Activated CD4-positive, alpha-beta T cell treated with anti-CD3 and anti-CD28 coated beads, Interleukin-2, amount 10 ng/mL, durations not matched to agents 24 days and 14 days (primary cell): ENCODE measurements around the gene PCIF1. TPM values are rescaled to one million over a fixed set of nuclear protein-coding genes. Genes with fewer than 3 reads are reported as not detected.

Source experiments
- DNase-seq: peaks from one replicate; pipeline ENCODE4 v3.0.0; 2022
- H3K27ac Mint-ChIP-seq: one replicate; pipeline ENCODE4 v1.8.0; 2022; ENCODE audit warnings: mild to moderate bottlenecking, mixed read lengths
- H3K27me3 Mint-ChIP-seq: one replicate; pipeline ENCODE4 v1.8.0; 2022; ENCODE audit warnings: mixed read lengths
- H3K36me3 Mint-ChIP-seq: one replicate; pipeline ENCODE4 v1.8.0; 2022; ENCODE audit warnings: low read depth, mild to moderate bottlenecking, mixed read lengths
- H3K4me1 Mint-ChIP-seq: one replicate; pipeline ENCODE4 v1.8.0; 2021; ENCODE audit warnings: mixed read lengths
- H3K4me3 Mint-ChIP-seq: one replicate; pipeline ENCODE4 v1.8.0; 2022; ENCODE audit warnings: mild to moderate bottlenecking, moderate library complexity, mixed read lengths
- H3K9me3 Mint-ChIP-seq: one replicate; pipeline ENCODE4 v1.8.0; 2021; ENCODE audit warnings: mixed read lengths
- intact Hi-C: fragments of 100-400 bp; cut with micrococcal nuclease; formaldehyde crosslinking; loops from one replicate; pipeline ENCODE4 v1.15.1; 2023
- total RNA-seq: library from RNA; stranded (reverse); gene quantifications from 2 replicates; pipeline ENCODE4 v1.2.3, GENCODE V29; 2022

Gene PCIF1
- total RNA-seq, 1 donor from 2014 or later, result 27.8 TPM

DNA sequence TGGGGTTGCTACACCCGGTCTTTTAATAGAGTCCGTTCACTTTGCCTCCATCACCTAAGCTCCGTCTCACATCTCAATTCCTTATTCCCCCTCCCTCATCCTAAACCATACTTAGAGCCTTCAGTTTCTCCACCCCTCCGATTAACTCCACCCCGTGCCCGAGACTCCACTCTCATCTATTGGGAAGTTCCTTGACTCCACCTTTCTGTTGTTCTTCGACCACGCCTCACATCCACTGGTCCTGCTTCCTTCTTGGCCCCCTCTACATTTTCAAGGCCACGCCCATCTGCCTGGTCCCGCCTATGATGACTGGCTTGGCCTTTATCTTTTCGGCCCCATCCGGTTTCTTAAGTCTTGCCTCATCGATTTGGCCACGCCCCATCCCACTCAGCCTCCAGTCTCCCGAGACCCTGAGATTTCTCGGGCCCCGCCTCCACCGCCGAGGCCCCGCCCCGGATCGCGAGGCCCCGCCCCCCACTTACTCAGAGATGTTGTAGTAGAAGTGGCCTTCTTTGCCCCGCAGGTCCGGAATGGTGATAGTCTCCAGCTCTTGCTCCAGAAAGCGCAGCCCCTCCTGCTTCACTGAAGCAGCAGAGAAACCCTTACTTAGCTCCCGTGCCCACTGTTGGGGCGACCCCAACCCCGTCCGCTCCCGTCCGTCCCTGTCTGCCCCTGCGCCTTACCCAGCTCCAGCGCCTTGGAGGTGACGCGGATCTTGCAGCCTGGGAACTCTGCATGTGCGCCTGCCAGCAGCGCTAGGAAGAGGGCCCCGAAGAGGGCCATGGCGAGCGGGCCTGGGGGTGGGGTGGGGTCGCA lies 23.6 kb upstream of the PCIF1 start:
- peak; percentile 96 for DNase-seq
- Mint-ChIP-seq H3K36me3 (no peaks in the 10 kb centered on the region), H3K27ac (peak overlapping the region; percentile 86), H3K27me3 (peaks cover 5% of the 10 kb centered on the region), H3K9me3 (peaks cover 4% of the 10 kb centered on the region), H3K4me3 (peak overlapping the region; percentile 84), H3K4me1 (peaks cover 11% of the 10 kb centered on the region)
- intact Hi-C loops, result loop anchor here (1.0 kb wide), 4 partner anchors 20 to 61 kb away; partner anchors contain the start of genes ACOT8, CTSA, NEURL2 and ZNF335

DNA sequence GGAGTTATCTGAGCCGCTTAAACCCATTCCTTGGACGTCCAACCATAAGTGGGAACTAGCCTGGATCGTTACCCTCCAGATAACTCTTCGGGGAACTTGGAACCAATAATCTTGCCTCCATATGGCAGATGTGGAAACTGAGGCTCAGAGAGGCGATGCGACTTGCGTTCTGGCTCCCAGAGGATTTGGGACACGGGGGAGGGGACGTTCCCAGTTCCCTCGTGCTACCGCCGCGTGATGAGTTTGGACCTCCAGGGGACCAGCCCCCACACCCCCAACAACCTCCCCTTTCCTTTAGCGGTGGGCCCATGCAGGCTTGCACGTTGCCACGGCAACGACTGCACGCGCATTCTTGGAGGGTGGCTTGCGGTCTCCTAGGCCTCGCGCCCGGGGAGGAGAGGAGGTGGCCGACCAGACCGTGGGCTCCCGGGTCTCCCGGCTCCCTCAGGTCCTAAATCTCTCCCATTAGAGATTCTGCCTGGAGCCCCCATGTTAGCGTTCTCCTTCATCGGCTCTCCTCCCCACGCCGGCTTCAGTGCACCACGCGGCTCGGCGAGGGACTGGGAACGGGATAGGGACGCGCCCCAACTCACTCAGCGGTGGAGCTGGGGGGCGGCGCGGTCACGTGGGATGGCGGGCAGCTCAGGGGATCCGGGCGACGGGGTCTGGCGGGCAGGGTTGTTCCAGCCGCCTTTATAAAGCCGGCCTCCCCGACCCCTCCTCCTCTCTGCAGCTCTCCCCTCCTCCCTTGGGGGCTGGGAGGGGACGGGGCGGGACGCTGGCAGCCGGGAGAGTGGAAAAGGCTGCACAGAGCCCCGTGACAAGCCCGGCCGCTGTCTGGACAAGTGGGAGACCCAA lies 22.8 kb upstream of the PCIF1 start, which contains the start of gene PLTP:
PLTP (minus strand) TSS at position 670 of the 858 bp plus-strand sequence. CDS start 703 bp downstream, outside the sequence.
- H3K4me1 Mint-ChIP-seq, result peaks cover 11% of the 10 kb centered on the region
- DNase-seq, result peak; percentile 79

DNA sequence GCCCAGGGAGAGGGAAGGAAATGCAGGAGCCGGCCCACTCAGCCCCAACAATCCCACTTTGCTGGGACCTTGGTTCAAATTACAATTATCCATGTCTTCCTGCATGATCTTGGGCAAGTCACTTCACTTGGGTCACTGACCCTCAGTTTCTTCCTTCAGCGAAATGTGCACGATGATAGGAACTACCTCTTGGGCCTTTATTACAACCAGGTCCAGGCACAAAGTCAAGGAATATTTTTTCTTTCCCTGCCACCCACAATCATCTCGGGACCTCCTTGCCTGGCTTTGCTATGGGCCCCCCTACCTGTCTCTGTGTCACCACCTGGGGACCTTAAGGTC lies 22.2 kb upstream of the PCIF1 start:
- no peak overlapping the region for H3K27ac Mint-ChIP-seq
- intact Hi-C loops, result no loop called here
- peaks cover 8% of the 10 kb centered on the region for H3K27me3 Mint-ChIP-seq
- H3K36me3 Mint-ChIP-seq, result no peaks in the 10 kb centered on the region
- H3K4me1 Mint-ChIP-seq, result peaks cover 11% of the 10 kb centered on the region
- DNase-seq, result no peak
- peaks cover 4% of the 10 kb centered on the region for H3K9me3 Mint-ChIP-seq
- peak overlapping the region; percentile 84 for H3K4me3 Mint-ChIP-seq

More for the DNA sequence above, 22.8 kb upstream of the PCIF1 start, which contains the start of gene PLTP:
- peaks cover 8% of the 10 kb centered on the region for H3K27me3 Mint-ChIP-seq
- H3K4me3 Mint-ChIP-seq, result peak within 1 kb of the TSS; percentile 84
- intact Hi-C loops, result loop anchor here (1.0 kb wide), 2 partner anchors 20 to 24 kb away; partner anchors contain the start of genes CTSA and NEURL2
- H3K27ac Mint-ChIP-seq, result peak within 1 kb of the TSS; percentile 86
- H3K36me3 Mint-ChIP-seq, result no peaks in the 10 kb centered on the region
- H3K9me3 Mint-ChIP-seq, result peaks cover 4% of the 10 kb centered on the region

DNA sequence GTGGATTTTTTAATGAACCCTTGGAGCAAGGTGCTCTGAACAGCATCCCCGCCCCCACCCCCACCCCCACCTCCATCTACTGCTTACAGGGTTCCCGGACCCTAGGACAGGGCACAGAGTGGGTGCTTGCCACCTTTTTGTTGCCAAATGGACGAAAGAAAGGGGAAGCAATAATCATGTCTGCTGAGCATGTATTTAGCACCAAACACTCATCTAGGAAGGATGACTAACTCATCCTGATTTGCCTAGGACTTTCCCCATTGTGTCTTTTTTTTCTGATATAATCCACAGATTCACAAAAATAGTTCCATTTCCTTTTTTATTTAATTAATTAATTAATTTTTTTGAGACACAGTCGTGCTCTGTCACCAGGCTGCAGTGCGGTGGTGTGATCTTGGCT lies 21.4 kb upstream of the PCIF1 start:
- H3K36me3 Mint-ChIP-seq, result no peaks in the 10 kb centered on the region
- peaks cover 11% of the 10 kb centered on the region for H3K4me1 Mint-ChIP-seq
- peaks cover 4% of the 10 kb centered on the region for H3K9me3 Mint-ChIP-seq
- H3K4me3 Mint-ChIP-seq, result peak overlapping the region; percentile 17
- H3K27me3 Mint-ChIP-seq, result peaks cover 8% of the 10 kb centered on the region
- intact Hi-C loops, result no loop called here
- no peak for DNase-seq
- peak overlapping the region; percentile 74 for H3K27ac Mint-ChIP-seq

DNA sequence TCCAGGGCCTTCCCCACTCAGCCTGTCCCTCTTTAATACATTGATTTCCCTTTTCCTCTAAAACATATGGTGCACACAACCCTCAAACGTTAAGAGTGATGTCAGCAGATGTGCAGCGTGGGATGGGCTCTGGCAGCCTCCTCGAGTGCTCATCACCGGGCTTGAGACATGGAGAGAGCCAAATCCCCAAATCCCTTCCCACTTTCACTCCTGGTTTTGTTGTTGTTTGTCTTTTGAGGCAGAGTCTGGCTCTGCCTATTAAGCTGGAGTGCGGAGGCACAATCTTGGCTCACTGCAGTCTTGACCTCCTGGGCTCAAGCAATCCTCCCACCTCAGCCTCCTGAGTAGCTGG lies 16.7 kb upstream of the PCIF1 start:
- Mint-ChIP-seq H3K36me3 (no peaks in the 10 kb centered on the region), H3K27me3 (peaks cover 20% of the 10 kb centered on the region), H3K27ac (no peak overlapping the region), H3K9me3 (no peaks in the 10 kb centered on the region), H3K4me3 (no peak overlapping the region), H3K4me1 (peaks cover 2% of the 10 kb centered on the region)
- no peak for DNase-seq
- intact Hi-C loops, result no loop called here

DNA sequence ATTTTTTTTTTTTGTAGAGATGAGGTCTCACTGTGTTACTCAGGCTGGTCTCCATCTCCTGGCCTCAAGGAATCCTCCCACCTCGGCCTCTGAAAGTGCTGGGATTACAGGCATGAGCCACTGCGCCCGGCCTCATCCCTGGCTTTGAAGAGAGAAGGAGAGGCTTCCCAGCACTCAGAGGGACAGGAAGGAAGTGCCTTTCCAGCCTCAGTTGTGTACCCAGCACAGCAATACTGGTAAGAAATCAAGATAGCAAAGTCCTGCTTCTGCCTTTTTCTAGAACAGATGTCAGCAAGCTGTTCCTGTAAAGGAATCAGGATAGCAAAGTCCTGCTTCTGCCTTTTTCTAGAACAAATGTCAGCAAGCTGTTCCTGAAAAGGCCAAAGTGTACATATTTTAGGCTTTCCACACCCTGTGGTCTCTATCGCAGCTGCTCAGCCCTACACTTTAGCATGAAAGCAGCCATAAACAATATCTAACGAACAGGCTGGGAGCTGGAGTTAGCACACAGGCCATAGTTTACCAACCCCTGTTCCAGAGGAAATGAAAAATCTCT lies 16.2 kb upstream of the PCIF1 start:
- intact Hi-C loops, result no loop called here
- no peak overlapping the region for H3K4me3 Mint-ChIP-seq
- H3K4me1 Mint-ChIP-seq, result peaks cover 2% of the 10 kb centered on the region
- H3K9me3 Mint-ChIP-seq, result no peaks in the 10 kb centered on the region
- DNase-seq, result no peak
- H3K36me3 Mint-ChIP-seq, result no peaks in the 10 kb centered on the region
- peaks cover 21% of the 10 kb centered on the region for H3K27me3 Mint-ChIP-seq
- no peak overlapping the region for H3K27ac Mint-ChIP-seq

DNA sequence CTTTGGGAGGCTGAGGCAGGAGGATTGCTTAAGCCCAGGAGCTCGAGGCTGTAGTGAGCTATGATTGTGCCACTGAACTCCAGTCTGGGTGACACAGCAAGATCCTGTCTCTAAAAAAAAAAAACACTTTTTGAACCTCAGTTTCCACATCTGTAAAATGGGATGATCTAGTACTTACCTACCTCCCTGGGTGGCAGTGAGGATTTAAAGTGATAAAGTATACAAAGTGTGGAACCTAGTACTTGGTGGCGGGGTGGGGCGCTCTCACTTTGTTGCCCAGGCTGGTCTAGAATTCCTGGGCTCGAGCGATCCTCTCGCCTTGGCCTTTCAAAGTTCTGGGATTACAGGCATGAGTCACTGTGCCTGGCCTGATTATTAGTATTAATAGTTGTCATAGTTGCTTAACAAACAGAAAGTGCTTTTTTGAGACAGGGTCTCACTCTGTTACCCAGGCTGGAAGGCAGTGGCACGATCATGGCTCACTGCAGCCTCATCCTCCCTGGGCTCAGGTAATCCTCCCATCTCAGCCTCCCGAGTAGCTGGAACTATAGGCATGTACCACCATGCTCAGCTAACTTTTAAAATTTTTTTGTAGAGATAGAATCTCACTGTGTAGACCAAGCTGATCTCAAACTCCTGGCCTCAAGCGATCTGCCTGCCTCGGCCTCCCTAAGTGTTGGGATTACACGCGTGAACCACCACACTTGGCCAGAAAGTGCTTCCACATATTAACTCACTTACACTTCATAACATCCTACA lies 15.5 kb upstream of the PCIF1 start:
- no peak for DNase-seq
- H3K4me3 Mint-ChIP-seq, result no peak overlapping the region
- peaks cover 2% of the 10 kb centered on the region for H3K4me1 Mint-ChIP-seq
- intact Hi-C loops, result no loop called here
- H3K27me3 Mint-ChIP-seq, result peaks cover 21% of the 10 kb centered on the region
- no peaks in the 10 kb centered on the region for H3K36me3 Mint-ChIP-seq
- no peaks in the 10 kb centered on the region for H3K9me3 Mint-ChIP-seq
- no peak overlapping the region for H3K27ac Mint-ChIP-seq

DNA sequence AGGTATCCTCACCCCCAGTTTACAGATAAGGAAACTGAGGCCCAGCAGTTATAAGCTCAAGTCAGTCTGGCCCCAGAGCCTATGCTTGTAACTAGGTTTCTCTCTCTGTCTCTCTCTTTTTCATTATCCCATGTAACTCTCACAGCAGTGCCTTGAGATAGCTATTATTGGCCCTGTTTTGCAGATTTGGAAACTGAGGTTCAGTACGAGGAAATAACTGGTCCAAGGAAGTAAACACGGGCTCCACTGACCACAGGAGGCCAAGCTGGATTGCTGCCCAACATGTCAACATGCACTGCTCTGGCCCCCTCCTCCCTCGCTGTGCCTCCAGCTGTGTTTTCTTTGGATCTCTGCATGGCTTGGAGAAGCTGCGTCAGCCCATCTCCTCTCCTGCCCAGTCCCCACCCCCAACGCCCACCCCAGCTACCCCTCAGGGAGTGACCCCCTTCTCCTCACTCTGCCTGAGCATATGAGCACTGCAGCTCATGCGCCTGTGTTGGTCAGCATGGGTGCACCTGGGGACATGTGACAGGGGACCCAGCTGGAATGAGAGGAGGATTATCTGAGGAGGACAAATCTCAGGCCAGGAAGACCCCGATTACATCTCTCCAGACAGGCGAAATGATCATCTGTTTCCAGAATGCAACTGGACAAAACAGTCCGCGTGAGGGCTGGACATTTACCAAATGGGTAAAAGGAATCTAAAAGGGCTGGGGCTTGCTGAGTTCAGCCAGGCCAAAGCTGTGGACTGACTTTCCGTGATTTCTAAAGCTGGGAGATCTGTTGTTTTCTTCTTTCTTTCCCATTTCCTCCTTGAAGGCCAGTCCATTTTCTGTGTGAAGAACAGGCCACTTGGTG lies 14.7 kb upstream of the PCIF1 start:
- no peaks in the 10 kb centered on the region for H3K36me3 Mint-ChIP-seq
- no peak overlapping the region for H3K4me3 Mint-ChIP-seq
- no peaks in the 10 kb centered on the region for H3K9me3 Mint-ChIP-seq
- intact Hi-C loops, result no loop called here
- no peak overlapping the region for H3K27ac Mint-ChIP-seq
- peaks cover 23% of the 10 kb centered on the region for H3K27me3 Mint-ChIP-seq
- no peak for DNase-seq
- peaks cover 5% of the 10 kb centered on the region for H3K4me1 Mint-ChIP-seq

DNA sequence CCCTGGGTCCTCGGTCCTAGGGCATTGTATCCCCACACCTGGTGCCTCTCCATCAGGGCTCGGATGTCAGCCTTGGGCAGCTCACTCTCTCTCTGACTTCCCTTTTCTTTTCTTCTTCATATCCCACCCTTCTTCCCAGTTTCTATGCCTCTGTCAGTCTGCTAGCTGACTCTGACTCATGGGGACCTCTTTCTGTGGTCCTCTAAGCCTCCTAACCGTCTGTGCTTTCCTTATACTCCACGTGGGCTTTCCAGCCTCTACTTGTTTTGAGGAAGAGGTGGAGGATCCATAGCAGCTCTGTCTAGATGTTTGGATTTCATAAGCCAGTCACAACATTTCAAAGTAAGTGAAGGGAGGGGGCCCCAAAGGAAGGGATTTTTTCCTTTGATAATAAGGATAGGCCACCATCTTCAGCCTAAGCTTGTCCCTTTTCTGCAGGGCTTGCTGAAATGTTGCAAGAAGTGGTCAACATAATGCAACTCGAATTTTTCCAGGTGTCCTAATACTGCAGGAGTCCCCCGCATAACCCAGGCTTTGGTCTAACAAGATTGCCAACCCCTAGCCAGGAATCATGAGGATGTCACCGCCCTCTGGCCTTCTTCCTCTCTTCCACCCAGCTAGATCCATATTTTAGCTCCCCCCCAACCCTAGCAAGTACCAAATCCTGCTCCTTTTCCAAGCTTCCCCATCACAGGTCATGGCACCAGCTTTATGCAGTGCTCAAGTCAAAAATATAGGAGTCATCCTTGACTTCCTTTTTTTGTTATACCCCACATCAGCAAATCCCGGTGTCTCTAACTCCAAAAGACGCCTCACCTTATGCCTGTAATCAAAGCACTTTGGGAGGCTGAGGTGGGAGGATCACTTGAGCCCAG lies 13.8 kb upstream of the PCIF1 start:
- intact Hi-C loops, result no loop called here
- no peak overlapping the region for H3K27ac Mint-ChIP-seq

DNA sequence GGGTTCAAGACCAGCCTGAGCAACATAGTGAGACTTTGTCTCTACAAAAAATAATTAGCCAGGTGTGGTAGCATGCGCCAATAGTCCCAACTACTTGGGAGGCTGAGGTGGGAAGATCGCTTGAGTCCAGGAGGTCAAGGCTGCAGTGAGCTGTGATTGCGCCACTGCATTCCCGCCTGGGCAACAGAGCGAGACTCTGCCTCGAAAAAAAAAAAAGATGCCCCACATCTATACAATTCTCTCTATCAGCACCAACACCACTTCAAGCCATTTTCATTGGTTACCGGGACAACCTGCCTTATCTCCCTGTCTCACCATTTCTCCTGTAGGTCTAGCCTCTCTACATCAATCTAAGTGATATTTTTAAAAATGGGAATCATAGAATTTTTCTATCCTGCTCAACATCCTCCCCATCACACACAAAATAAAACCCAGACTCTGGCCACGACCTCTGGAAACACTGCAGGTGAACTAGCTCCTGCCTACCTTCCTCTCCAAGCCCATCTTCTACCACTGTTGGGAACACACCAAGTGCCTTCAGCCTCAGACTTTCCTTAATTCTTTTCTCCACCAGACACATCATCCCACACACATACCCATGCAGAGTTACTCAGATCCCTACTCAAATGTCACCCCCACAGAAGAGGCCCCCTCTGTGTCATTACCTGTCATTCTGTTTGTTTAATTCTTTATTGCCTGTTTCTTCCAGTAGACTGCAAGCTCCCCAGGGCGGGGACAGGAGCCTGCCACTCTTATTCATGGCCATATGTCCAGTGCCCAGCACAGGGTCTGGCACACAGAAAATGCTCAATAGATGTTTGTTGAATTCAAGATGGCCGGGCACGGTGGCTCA lies 12.9 kb upstream of the PCIF1 start:
- H3K4me1 Mint-ChIP-seq, result peaks cover 5% of the 10 kb centered on the region
- H3K36me3 Mint-ChIP-seq, result no peaks in the 10 kb centered on the region
- no peak overlapping the region for H3K27ac Mint-ChIP-seq
- intact Hi-C loops, result no loop called here
- H3K4me3 Mint-ChIP-seq, result no peak overlapping the region
- H3K9me3 Mint-ChIP-seq, result no peaks in the 10 kb centered on the region
- peaks cover 19% of the 10 kb centered on the region for H3K27me3 Mint-ChIP-seq
- DNase-seq, result no peak

More for the DNA sequence above, 13.8 kb upstream of the PCIF1 start:
- Mint-ChIP-seq H3K4me3 (no peak overlapping the region), H3K9me3 (no peaks in the 10 kb centered on the region), H3K36me3 (no peaks in the 10 kb centered on the region), H3K27me3 (peaks cover 23% of the 10 kb centered on the region), H3K4me1 (peaks cover 5% of the 10 kb centered on the region)
- no peak for DNase-seq

DNA sequence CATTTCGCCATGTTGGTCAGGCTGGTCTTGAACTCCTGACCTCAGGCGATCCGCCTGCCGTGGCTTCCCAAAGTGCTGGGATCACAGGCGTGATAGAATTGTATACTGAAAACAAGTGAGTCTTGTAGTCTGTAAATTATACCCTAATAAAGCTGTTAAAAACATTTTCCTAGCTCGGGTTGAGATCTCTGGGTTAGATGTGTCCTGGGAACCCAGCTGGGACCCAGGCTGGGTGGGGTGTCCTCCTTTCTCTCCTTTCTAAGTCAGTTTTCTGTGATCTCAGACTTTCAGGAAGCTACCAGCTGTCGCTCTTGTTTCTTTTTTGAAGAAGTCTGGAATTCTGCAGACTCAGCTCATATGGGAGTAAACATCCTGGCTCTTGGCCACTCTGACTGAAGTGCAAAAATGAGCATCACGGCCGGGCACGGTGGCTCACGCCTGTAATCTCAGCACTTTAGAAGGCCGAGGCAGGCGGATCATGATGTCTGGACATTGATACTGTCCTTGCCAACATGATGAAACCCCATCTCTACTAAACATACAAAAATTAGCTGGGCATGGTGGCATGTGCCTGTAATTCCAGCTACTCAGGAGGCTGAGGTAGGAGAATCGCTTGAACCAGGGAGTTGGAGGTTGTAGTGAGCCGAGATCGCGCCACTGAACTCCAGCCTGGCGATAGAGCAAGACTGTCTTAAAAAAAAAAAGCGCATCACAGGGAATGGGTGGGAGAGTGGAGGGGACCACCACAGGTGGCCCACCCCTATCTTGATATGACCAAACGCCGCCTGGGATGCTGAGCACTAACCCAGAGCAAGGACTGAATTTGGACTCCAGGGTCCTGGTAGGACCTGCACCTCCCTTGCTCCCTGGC lies 9.9 kb upstream of the PCIF1 start:
- Mint-ChIP-seq H3K4me1 (peaks cover 5% of the 10 kb centered on the region), H3K27me3 (peaks cover 16% of the 10 kb centered on the region), H3K27ac (peak overlapping the region; percentile 18), H3K36me3 (no peaks in the 10 kb centered on the region), H3K4me3 (no peak overlapping the region), H3K9me3 (no peaks in the 10 kb centered on the region)
- DNase-seq, result no peak
- intact Hi-C loops, result no loop called here
